ENCODE data around the gene RGPD3.
"Not testable (repeated sequence)": the region's sequence is repeated elsewhere in the genome, so short reads cannot be mapped to it uniquely, and the experiment has no call there.

GRCh38 chr2:106468107-106468506 lies at the start of gene RGPD3:
- not testable (repeated sequence) for TF ChIP-seq EZH2phosphoT487 (IDR thresholded peaks at IDR 0.05; ENCODE audit: insufficient read depth, low read depth); EZH2 (IDR thresholded peaks at IDR 0.05; ENCODE audit: insufficient read depth, poor library complexity, severe bottlenecking)

Measured in GM23248 (cell line).